ENCODE results near the gene ZFYVE1.

The ZFYVE1 gene

DNA sequence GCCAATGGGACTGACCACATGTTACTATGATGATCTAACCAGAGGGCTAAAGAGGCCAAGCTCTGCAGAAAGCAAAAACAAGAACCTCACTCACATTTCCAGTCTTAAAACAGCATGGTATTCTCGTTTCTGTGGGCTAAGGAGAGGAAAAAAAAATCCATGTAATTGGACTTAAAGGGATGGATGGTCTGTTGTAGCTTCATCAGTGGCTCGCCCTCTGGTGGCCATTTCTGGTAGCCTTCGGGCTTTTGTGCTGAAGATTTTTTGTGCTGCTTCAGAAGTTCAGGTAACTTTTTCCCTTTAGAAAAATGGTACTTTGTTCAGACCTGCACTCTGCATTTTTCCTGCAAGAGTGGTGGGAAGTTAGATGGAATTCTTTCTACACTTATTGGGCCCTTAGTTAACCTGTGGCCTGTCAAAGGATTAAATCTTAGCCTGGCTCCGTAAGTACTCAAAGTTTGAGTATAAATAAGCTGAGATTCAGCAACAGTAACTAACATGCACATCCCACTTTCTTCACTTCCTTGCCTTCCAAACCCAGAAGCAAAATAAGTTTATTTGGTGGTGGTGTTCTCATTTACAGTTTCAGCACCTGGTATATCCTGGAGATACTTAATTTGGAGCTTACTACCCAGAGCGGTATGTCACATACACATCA lies 78.3 kb downstream of the ZFYVE1 start:
- peak; percentile 83 for FAIRE-seq

GRCh38 chr14:72947366-72948160 lies 79.3 kb downstream of the ZFYVE1 start:
- no peak for FAIRE-seq

GRCh38 chr14:72946491-72946890 lies 80.4 kb downstream of the ZFYVE1 start:
- FAIRE-seq, result no peak

GRCh38 chr14:72945356-72946027 lies 81.4 kb downstream of the ZFYVE1 start:
- FAIRE-seq, result no peak

GRCh38 chr14:72943876-72944430 lies 83.0 kb downstream of the ZFYVE1 start:
- FAIRE-seq, result no peak

DNA sequence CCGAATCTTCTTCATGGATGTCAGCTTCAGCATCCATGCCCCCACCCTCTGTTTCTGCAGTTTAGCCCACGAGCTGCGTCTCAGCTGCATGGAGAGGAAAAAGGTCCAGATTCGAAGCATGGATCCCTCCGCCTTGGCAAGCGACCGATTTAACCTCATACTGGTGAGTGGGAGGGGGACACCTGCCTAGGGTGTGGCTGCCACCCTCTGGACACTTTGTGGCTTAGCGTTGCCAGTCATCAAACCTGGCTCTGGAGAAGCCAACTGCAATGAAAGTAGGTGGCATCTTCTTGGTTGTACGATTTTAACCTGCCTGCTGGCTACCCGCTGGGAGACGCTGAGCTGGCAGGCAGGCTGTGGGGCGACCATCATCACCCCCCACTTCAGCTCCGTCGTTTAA lies 84.0 kb downstream of the ZFYVE1 start:
- FAIRE-seq, result no peak

- no peak for FAIRE-seq
These were observed 85.5 kb downstream of the ZFYVE1 start for GRCh38 chr14:72941286-72941985.

DNA sequence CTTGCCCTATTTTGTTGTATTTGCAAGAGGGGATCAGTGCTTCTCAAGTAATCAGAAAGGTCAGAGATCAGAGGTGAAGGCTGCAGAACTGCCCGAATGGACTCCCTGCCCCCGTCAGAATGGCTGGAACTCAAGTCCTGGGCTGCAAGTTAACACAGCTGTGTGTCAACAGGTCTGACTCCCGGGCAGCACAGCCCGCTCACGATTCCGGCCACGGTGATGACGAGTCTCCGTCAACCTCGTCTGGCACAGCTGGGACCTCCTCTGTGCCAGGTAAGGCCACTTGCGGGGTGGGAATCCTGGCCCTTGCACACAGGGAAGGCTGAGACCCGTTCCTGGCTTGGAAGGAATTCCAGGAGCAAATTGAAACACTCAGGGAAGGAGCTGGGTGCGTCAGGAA lies 87.3 kb downstream of the ZFYVE1 start:
- no peak for FAIRE-seq

GRCh38 chr14:72932893-72933292 lies 94.0 kb downstream of the ZFYVE1 start:
- FAIRE-seq, result no peak

- no peak for FAIRE-seq
These were observed 97.4 kb downstream of the ZFYVE1 start for GRCh38 chr14:72929316-72930080.

DNA sequence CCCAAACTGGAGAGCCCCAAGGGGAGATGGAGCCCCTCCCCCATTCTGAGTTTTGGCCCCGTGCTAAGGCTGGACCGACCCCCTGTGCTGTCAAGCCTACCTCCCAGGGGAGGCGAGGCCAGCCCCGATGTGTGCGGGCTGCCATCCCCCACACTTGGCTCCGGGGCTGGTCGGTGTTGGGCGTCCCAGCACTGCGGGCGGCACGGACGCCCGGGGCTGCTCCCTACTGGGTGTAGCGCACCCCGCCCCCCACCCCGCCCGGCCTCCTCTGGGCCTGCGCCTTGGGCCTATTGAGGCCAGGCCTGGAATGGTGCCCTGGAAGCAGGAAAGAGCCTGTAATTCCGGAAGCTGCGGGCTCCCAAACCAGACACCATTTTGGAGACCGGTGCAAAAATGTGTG lies 98.0 kb downstream of the ZFYVE1 start:
- FAIRE-seq, result no peak

DNA sequence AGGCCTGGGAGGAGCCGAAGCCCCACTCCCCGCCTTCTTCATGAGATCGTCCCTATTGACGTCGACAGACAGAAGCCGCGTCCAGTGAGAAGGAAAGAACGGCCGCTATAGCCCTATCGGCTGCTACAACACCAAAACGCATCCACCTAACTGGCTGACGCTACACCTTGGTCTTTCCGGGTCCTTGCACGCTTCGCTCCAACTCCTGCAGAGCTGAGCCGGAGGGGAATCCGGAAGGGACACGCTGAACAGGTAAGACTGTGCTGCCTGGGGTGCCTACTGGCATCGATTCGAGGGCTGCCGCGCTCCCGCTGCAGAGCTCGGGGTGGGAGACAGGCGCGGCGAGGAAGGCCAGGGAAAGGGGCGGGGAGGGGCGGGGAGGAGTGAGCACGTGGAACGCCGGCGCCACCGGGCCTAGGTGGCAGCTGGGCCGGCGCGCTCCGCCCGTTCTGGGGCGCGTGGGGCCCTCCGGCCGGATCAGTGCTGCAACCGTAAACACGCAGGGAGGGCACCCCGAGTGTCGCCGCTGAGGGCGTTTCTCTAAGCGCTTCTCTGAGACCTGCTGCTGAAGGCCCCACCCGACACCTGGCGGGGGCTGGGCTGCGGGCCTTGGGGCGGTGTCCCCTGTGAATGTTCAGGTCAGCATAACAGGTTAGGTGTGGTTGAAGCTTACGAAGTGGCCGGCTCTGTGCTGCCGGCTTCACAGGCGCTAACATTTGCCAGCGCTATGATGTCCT lies 100.4 kb downstream of the ZFYVE1 start, which contains the start of gene DCAF4:
Gene DCAF4, plus strand, starts transcription at position 173 of the 737 bp plus-strand sequence. CDS start 11,515 bp downstream, outside the sequence.
- FAIRE-seq, result peak; percentile 94

GRCh38 chr14:72925815-72926291 lies 101.1 kb downstream of the ZFYVE1 start:
- no peak for FAIRE-seq

GRCh38 chr14:72925171-72925759 lies 101.6 kb downstream of the ZFYVE1 start:
- no peak for FAIRE-seq

GRCh38 chr14:72924337-72924736 lies 102.6 kb downstream of the ZFYVE1 start:
- no peak for FAIRE-seq

DNA sequence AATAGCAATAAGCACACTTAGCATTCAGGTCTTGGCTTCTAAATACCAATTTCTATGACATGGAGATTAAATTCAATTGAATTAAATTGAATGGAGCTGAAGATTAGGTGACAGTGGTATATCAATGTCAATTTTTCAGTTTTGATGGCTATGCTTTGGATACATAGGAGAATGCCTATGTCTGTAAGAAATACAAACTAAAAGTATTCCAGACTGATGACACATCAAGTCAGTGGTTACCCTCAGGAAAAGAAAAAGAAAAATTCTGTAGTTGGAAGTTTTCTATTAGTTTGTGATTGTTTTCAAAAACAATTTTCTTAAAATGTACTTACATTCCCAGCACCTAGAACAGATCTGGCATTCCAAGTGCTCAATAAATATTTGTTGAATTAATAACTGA lies 105.5 kb downstream of the ZFYVE1 start:
- FAIRE-seq, result no peak

GRCh38 chr14:72920008-72920407 lies 106.9 kb downstream of the ZFYVE1 start:
- no peak for FAIRE-seq
